Stimulated activated memory B cell treated with anti-CD40 and anti-IgM and Interleukin-4, amounts not matched to agents 10 μg/mL and 1 μg/mL and 100 μg/mL, for 72 hours (primary cell): ENCODE data around the gene ABCD1.

Source experiments
- ATAC-seq: fragments of 150-1000 bp; cut with Tn5 transposase; 2 replicates; pipeline ENCODE4 v1.10.0; 2021
- H3K27ac Mint-ChIP-seq: one replicate; pipeline ENCODE4 v1.8.0; 2022; ENCODE audit warnings: mild to moderate bottlenecking, mixed read lengths
- H3K27me3 Mint-ChIP-seq: one replicate; pipeline ENCODE4 v1.8.0; 2022; ENCODE audit warnings: mixed read lengths
- H3K36me3 Mint-ChIP-seq: one replicate; pipeline ENCODE4 v1.8.0; 2022; ENCODE audit warnings: mixed read lengths
- H3K4me1 Mint-ChIP-seq: one replicate; pipeline ENCODE4 v1.8.0; 2022; ENCODE audit warnings: mixed read lengths
- H3K4me3 Mint-ChIP-seq: one replicate; pipeline ENCODE4 v1.8.0; 2022; ENCODE audit warnings: mild to moderate bottlenecking, moderate library complexity, mixed read lengths
- H3K9me3 Mint-ChIP-seq: one replicate; pipeline ENCODE4 v1.8.0; 2022; ENCODE audit warnings: mixed read lengths

Gene ABCD1

GRCh38 chrX:153768311-153769157, 43.9 kb downstream of the ABCD1 start:
- ATAC-seq, result no peak
- H3K36me3 Mint-ChIP-seq, result no peaks in the 10 kb centered on the region
- no peak overlapping the region for H3K4me3 Mint-ChIP-seq
- no peak overlapping the region for H3K27ac Mint-ChIP-seq
- no peaks in the 10 kb centered on the region for H3K9me3 Mint-ChIP-seq
- H3K27me3 Mint-ChIP-seq, result peaks cover 7% of the 10 kb centered on the region
- peaks cover 24% of the 10 kb centered on the region for H3K4me1 Mint-ChIP-seq

GRCh38 chrX:153769158-153769864, 44.7 kb downstream of the ABCD1 start:
- Mint-ChIP-seq H3K9me3 (no peaks in the 10 kb centered on the region), H3K27ac (no peak overlapping the region), H3K36me3 (no peaks in the 10 kb centered on the region), H3K27me3 (peaks cover 7% of the 10 kb centered on the region), H3K4me3 (no peak overlapping the region), H3K4me1 (peaks cover 17% of the 10 kb centered on the region)
- ATAC-seq, result no peak

- no peaks in the 10 kb centered on the region for H3K9me3 Mint-ChIP-seq
- peaks cover 17% of the 10 kb centered on the region for H3K4me1 Mint-ChIP-seq
- no peak overlapping the region for H3K4me3 Mint-ChIP-seq
- no peak for ATAC-seq
- H3K27ac Mint-ChIP-seq, result no peak overlapping the region
- H3K36me3 Mint-ChIP-seq, result no peaks in the 10 kb centered on the region
- H3K27me3 Mint-ChIP-seq, result peaks cover 7% of the 10 kb centered on the region
Measured at GRCh38 chrX:153769865-153770600, 45.4 kb downstream of the ABCD1 start.

GRCh38 chrX:153770601-153771414, 46.2 kb downstream of the ABCD1 start:
- no peaks in the 10 kb centered on the region for H3K36me3 Mint-ChIP-seq
- no peak overlapping the region for H3K27ac Mint-ChIP-seq
- no peaks in the 10 kb centered on the region for H3K9me3 Mint-ChIP-seq
- ATAC-seq, result no peak
- H3K27me3 Mint-ChIP-seq, result peaks cover 7% of the 10 kb centered on the region
- H3K4me1 Mint-ChIP-seq, result peaks cover 17% of the 10 kb centered on the region
- no peak overlapping the region for H3K4me3 Mint-ChIP-seq

GRCh38 chrX:153771415-153772315, 47.0 kb downstream of the ABCD1 start:
- no peak for ATAC-seq
- no peak overlapping the region for H3K4me3 Mint-ChIP-seq
- H3K27me3 Mint-ChIP-seq, result peaks cover 7% of the 10 kb centered on the region
- no peaks in the 10 kb centered on the region for H3K36me3 Mint-ChIP-seq
- peaks cover 9% of the 10 kb centered on the region for H3K4me1 Mint-ChIP-seq
- H3K9me3 Mint-ChIP-seq, result no peaks in the 10 kb centered on the region
- no peak overlapping the region for H3K27ac Mint-ChIP-seq

GRCh38 chrX:153772316-153773217, 47.9 kb downstream of the ABCD1 start:
- Mint-ChIP-seq H3K9me3 (no peaks in the 10 kb centered on the region), H3K27ac (no peak overlapping the region), H3K4me3 (no peak overlapping the region), H3K36me3 (no peaks in the 10 kb centered on the region), H3K4me1 (peaks cover 7% of the 10 kb centered on the region), H3K27me3 (peaks cover 7% of the 10 kb centered on the region)
- ATAC-seq, result no peak

- H3K4me1 Mint-ChIP-seq, result peaks cover 2% of the 10 kb centered on the region
- no peak overlapping the region for H3K27ac Mint-ChIP-seq
- ATAC-seq, result no peak
- no peaks in the 10 kb centered on the region for H3K36me3 Mint-ChIP-seq
- H3K9me3 Mint-ChIP-seq, result no peaks in the 10 kb centered on the region
- no peak overlapping the region for H3K4me3 Mint-ChIP-seq
- peaks cover 7% of the 10 kb centered on the region for H3K27me3 Mint-ChIP-seq
Measured at GRCh38 chrX:153773218-153773611, 48.6 kb downstream of the ABCD1 start.

GRCh38 chrX:153773741-153774575, 49.3 kb downstream of the ABCD1 start:
- no peaks in the 10 kb centered on the region for H3K4me1 Mint-ChIP-seq

GRCh38 chrX:153774576-153775292, 50.1 kb downstream of the ABCD1 start:
- Mint-ChIP-seq H3K27me3 (peaks cover 12% of the 10 kb centered on the region), H3K27ac (no peak overlapping the region), H3K4me1 (peaks cover 1% of the 10 kb centered on the region), H3K36me3 (no peaks in the 10 kb centered on the region), H3K4me3 (no peak overlapping the region), H3K9me3 (no peaks in the 10 kb centered on the region)
- ATAC-seq, result no peak

More at GRCh38 chrX:153773741-153774575, 49.3 kb downstream of the ABCD1 start:
- Mint-ChIP-seq H3K36me3 (no peaks in the 10 kb centered on the region), H3K9me3 (no peaks in the 10 kb centered on the region), H3K27ac (no peak overlapping the region), H3K4me3 (no peak overlapping the region), H3K27me3 (peaks cover 7% of the 10 kb centered on the region)
- ATAC-seq, result no peak

- no peaks in the 10 kb centered on the region for H3K36me3 Mint-ChIP-seq
- ATAC-seq, result no peak
- H3K4me3 Mint-ChIP-seq, result no peak overlapping the region
- H3K27ac Mint-ChIP-seq, result no peak overlapping the region
- H3K9me3 Mint-ChIP-seq, result no peaks in the 10 kb centered on the region
- H3K27me3 Mint-ChIP-seq, result peaks cover 13% of the 10 kb centered on the region
- H3K4me1 Mint-ChIP-seq, result peaks cover 9% of the 10 kb centered on the region
Measured at GRCh38 chrX:153775293-153776119, 50.9 kb downstream of the ABCD1 start.

GRCh38 chrX:153776120-153776599, 51.5 kb downstream of the ABCD1 start:
- ATAC-seq, result no peak
- Mint-ChIP-seq H3K4me1 (peaks cover 9% of the 10 kb centered on the region), H3K27ac (no peak overlapping the region), H3K4me3 (no peak overlapping the region), H3K9me3 (no peaks in the 10 kb centered on the region), H3K27me3 (peaks cover 15% of the 10 kb centered on the region), H3K36me3 (no peaks in the 10 kb centered on the region)
